ENCODE data around the gene CLCN3. TPM values are rescaled to one million over a fixed set of nuclear protein-coding genes. Genes with fewer than 3 reads are reported as not detected.
"Not testable (repeated sequence)": the region's sequence is repeated elsewhere in the genome, so short reads cannot be mapped to it uniquely, and the experiment has no call there.

CLCN3 gene
- total RNA-seq, 1 donor from 2014 or later: 44.8 TPM

GRCh38 chr4:169668069-169668721 lies 47.8 kb downstream of the CLCN3 start:
- Mint-ChIP-seq H3K9me3 (peaks cover 32% of the 10 kb centered on the region), H3K4me1 (peaks cover 13% of the 10 kb centered on the region), H3K36me3 (peaks cover 43% of the 10 kb centered on the region), H3K27me3 (ENCODE audit: insufficient read depth, low read depth) (no peaks in the 10 kb centered on the region), H3K27ac (no peak overlapping the region), H3K4me3 (no peak overlapping the region)
- Histone ChIP-seq H4K20me1 (ENCODE audit: low read depth) (no peaks in the 10 kb centered on the region), H3K79me2 (ENCODE audit: low read depth) (peaks cover 60% of the 10 kb centered on the region), H2AFZ (replicated peaks) (no peak overlapping the region), H3F3A (ENCODE audit: low read depth) (no peaks in the 10 kb centered on the region), H3K27ac (no peak overlapping the region), H3K4me3 (no peak overlapping the region), H3K4me2 (no peak overlapping the region), H3K27me3 (no peaks in the 10 kb centered on the region), H3K9me3 (ENCODE audit: low read depth) (peaks cover 10% of the 10 kb centered on the region), H3K4me1 (peaks cover 5% of the 10 kb centered on the region), H3K36me3 (peaks cover 6% of the 10 kb centered on the region), H3K9ac (no peak overlapping the region)
- DNase-seq (ENCODE audit: low spot score): no peak
- TF ChIP-seq EZH2phosphoT487 (IDR thresholded peaks at IDR 0.05): no peak

- peaks cover 14% of the 10 kb centered on the region for H3K9me3 Mint-ChIP-seq
- Histone ChIP-seq H3K27ac (no peak overlapping the region), H4K20me1 (ENCODE audit: low read depth) (no peaks in the 10 kb centered on the region), H3K4me2 (no peak overlapping the region), H3K4me1 (no peaks in the 10 kb centered on the region), H3K36me3 (no peaks in the 10 kb centered on the region), H3K9me3 (ENCODE audit: low read depth) (no peaks in the 10 kb centered on the region), H3K79me2 (ENCODE audit: low read depth) (peaks cover 9% of the 10 kb centered on the region), H3K27me3 (no peaks in the 10 kb centered on the region), H3F3A (ENCODE audit: low read depth) (no peaks in the 10 kb centered on the region), H3K9ac (no peak overlapping the region), H3K4me3 (no peak overlapping the region), H2AFZ (replicated peaks) (no peak overlapping the region)
- TF ChIP-seq EZH2phosphoT487 (IDR thresholded peaks at IDR 0.05) (no peak), EZH2 (IDR thresholded peaks at IDR 0.05) (no peak), CTCF (IDR thresholded peaks at IDR 0.05) (no peak)
- H3K4me1 Mint-ChIP-seq: peaks cover 6% of the 10 kb centered on the region
- no peak overlapping the region for H3K27ac Mint-ChIP-seq
- no peak overlapping the region for H3K4me3 Mint-ChIP-seq
- no peaks in the 10 kb centered on the region for H3K27me3 Mint-ChIP-seq (ENCODE audit: insufficient read depth, low read depth)
- no peak for DNase-seq (ENCODE audit: low spot score)
- peaks cover 20% of the 10 kb centered on the region for H3K36me3 Mint-ChIP-seq
Measured at GRCh38 chr4:169675825-169676224, 55.4 kb downstream of the CLCN3 start.

GRCh38 chr4:169677150-169677748 lies 56.9 kb downstream of the CLCN3 start:
- Histone ChIP-seq H3K4me1 (no peaks in the 10 kb centered on the region), H3K4me3 (no peak overlapping the region), H3K79me2 (ENCODE audit: low read depth) (no peaks in the 10 kb centered on the region), H2AFZ (replicated peaks) (no peak overlapping the region), H3K9me3 (ENCODE audit: low read depth) (no peaks in the 10 kb centered on the region), H4K20me1 (ENCODE audit: low read depth) (no peaks in the 10 kb centered on the region), H3K27ac (no peak overlapping the region), H3K27me3 (no peaks in the 10 kb centered on the region), H3K4me2 (no peak overlapping the region), H3F3A (ENCODE audit: low read depth) (no peaks in the 10 kb centered on the region), H3K9ac (no peak overlapping the region), H3K36me3 (peaks cover under 1% of the 10 kb centered on the region)
- H3K36me3 Mint-ChIP-seq: peaks cover 16% of the 10 kb centered on the region
- TF ChIP-seq EZH2 (IDR thresholded peaks at IDR 0.05): no peak
- TF ChIP-seq EZH2phosphoT487 (IDR thresholded peaks at IDR 0.05): no peak
- no peak for TF ChIP-seq CTCF (IDR thresholded peaks at IDR 0.05)
- H3K27me3 Mint-ChIP-seq (ENCODE audit: insufficient read depth, low read depth): peaks cover 2% of the 10 kb centered on the region
- no peak overlapping the region for H3K27ac Mint-ChIP-seq
- peaks cover 12% of the 10 kb centered on the region for H3K9me3 Mint-ChIP-seq
- no peak overlapping the region for H3K4me3 Mint-ChIP-seq
- H3K4me1 Mint-ChIP-seq: peaks cover 6% of the 10 kb centered on the region
- DNase-seq (ENCODE audit: low spot score): no peak

GRCh38 chr4:169678486-169678885 lies 58.1 kb downstream of the CLCN3 start:
- H3K9me3 Mint-ChIP-seq: peaks cover 12% of the 10 kb centered on the region
- not testable (repeated sequence) for H3K27me3 Mint-ChIP-seq (ENCODE audit: insufficient read depth, low read depth); H3K79me2 ChIP-seq (ENCODE audit: low read depth); H3K27ac Mint-ChIP-seq; H3K4me1 ChIP-seq; H3F3A ChIP-seq (ENCODE audit: low read depth); H3K4me2 ChIP-seq; H3K4me3 Mint-ChIP-seq; DNase-seq (ENCODE audit: low spot score); H3K27ac ChIP-seq; H3K27me3 ChIP-seq; H2AFZ ChIP-seq (replicated peaks); H4K20me1 ChIP-seq (ENCODE audit: low read depth); H3K4me1 Mint-ChIP-seq; H3K9ac ChIP-seq; H3K4me3 ChIP-seq; H3K9me3 ChIP-seq (ENCODE audit: low read depth); H3K36me3 ChIP-seq
- peaks cover 19% of the 10 kb centered on the region for H3K36me3 Mint-ChIP-seq

GRCh38 chr4:169678951-169679591 lies 58.7 kb downstream of the CLCN3 start:
- H3K27me3 ChIP-seq; H2AFZ ChIP-seq (replicated peaks); H3K4me3 Mint-ChIP-seq; H3K4me2 ChIP-seq; H3K79me2 ChIP-seq (ENCODE audit: low read depth); H3K4me1 ChIP-seq; H3F3A ChIP-seq (ENCODE audit: low read depth); H3K4me1 Mint-ChIP-seq; H3K9me3 ChIP-seq (ENCODE audit: low read depth); H3K27me3 Mint-ChIP-seq (ENCODE audit: insufficient read depth, low read depth); H3K4me3 ChIP-seq; H3K27ac Mint-ChIP-seq; H3K27ac ChIP-seq; H4K20me1 ChIP-seq (ENCODE audit: low read depth); DNase-seq (ENCODE audit: low spot score); H3K9ac ChIP-seq; H3K36me3 ChIP-seq: not testable (repeated sequence)
- H3K9me3 Mint-ChIP-seq: peaks cover 12% of the 10 kb centered on the region
- peaks cover 22% of the 10 kb centered on the region for H3K36me3 Mint-ChIP-seq
